Mucosa of rectum (tissue), 2 donors: ENCODE data around the gene OGDH.
A peak's percentile ranks its signal among the peaks of the same experiment; 100 is the strongest.

Experiments used
- H3K27ac ChIP-seq, 2 donors: one replicate each; pipeline ENCODE4 v1.7.0; 2013; ENCODE audit warnings: inconsistent platforms in 2 of 2, low read depth in 2 of 2, low read length in 2 of 2
- H3K27me3 ChIP-seq, 2 donors: one replicate each; pipeline ENCODE4 v1.7.0; 2013; ENCODE audit warnings: low read length in 2 of 2; ENCODE audit not compliant: control insufficient read depth in 2 of 2, insufficient read depth in 2 of 2
- H3K36me3 ChIP-seq, 2 donors: one replicate each; pipeline ENCODE4 v1.7.0; 2013; ENCODE audit warnings: low read length in 2 of 2; ENCODE audit not compliant: control insufficient read depth in 2 of 2, insufficient read depth in 2 of 2
- H3K4me1 ChIP-seq, 2 donors: one replicate each; pipeline ENCODE4 v1.7.0; 2013; ENCODE audit warnings: low read length in 2 of 2, mild to moderate bottlenecking in 1 of 2; ENCODE audit not compliant: control insufficient read depth in 2 of 2, insufficient read depth in 2 of 2
- H3K4me3 ChIP-seq, 2 donors: one replicate each; pipeline ENCODE4 v1.7.0; 2013; ENCODE audit warnings: low read length in 2 of 2
- H3K9ac ChIP-seq, 2 donors: one replicate each; pipeline ENCODE4 v1.7.0; 2013; ENCODE audit warnings: low read length in 2 of 2, low read depth in 1 of 2, mild to moderate bottlenecking in 1 of 2
- H3K9me3 ChIP-seq, 2 donors: one replicate each; pipeline ENCODE4 v1.7.0; 2013; ENCODE audit warnings: low read length in 2 of 2; ENCODE audit not compliant: control insufficient read depth in 2 of 2
- donor health status: healthy.
- donor health status: Normal muscosa, but diverticular disease.

OGDH gene

DNA sequence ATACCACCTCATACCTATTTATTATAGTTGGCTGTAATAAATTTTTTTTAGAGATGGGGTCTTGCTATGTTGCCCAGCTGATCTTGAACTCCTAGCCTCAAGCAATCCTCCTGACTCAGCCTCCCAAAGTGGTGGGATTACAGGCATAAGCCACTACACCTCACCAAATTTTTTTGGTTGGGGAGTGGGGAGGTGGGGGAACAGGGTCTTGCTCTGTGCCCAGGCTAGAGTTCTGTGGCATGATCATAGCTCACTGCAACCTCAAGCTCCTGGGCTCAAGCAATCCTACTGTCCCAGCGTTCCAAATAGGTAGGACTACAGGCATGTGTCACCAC lies 3.9 kb upstream of the OGDH start:
- Histone ChIP-seq H3K27ac (no peak overlapping the region), H3K9me3 (no peaks in the 10 kb centered on the region), H3K9ac (no peak overlapping the region), H3K36me3 (no peaks in the 10 kb centered on the region), H3K4me3 (no peak overlapping the region), H3K27me3 (no peaks in the 10 kb centered on the region), H3K4me1 (peaks cover 8 to 12% of the 10 kb centered on the region in 2 donors)

DNA sequence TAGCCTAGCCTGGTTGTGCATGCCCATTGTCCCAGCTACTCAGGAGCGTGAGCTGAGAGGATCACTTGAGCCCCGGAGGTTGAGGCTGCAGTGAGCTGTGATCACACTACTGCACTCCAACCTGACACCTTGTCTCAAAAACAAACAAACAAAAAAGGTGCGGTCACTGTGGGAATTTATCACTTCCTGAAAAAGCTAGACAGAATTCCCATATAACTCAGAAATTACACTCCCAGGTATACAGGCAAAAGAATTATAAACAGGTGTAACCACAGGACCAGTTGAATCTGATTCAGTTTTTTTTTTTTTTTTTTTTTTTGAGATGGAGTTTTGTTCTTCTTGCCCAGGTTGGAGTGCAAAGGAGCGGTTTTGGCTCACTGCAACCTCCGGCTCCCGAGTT lies 3.2 kb upstream of the OGDH start:
- H3K9me3 ChIP-seq: no peaks in the 10 kb centered on the region
- H3K4me1 ChIP-seq: peaks cover 8 to 12% of the 10 kb centered on the region in 2 donors
- no peaks in the 10 kb centered on the region for H3K36me3 ChIP-seq
- H3K27me3 ChIP-seq: no peaks in the 10 kb centered on the region
- no peak overlapping the region for H3K4me3 ChIP-seq
- no peak overlapping the region for H3K9ac ChIP-seq
- no peak overlapping the region for H3K27ac ChIP-seq

DNA sequence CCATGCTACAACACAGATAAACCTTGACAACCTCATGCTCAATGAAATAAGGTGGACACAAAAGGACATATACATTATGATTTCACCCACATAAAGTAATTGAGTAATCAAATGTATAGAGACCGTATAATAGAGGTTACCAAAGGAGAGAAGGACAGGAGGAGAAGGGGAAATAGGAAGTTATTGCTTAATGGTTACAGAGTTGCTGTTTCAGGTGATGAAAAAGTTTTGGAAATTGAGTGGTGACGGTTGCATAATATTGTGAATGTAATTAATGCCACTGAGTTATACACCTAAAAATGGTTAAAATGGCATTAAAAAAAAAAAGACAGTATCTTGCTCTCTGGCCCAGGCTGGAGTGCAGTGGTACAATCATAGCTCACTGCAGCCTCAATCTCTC lies 1.5 kb upstream of the OGDH start:
- peaks cover 8 to 12% of the 10 kb centered on the region in 2 donors for H3K4me1 ChIP-seq
- no peaks in the 10 kb centered on the region for H3K27me3 ChIP-seq
- H3K4me3 ChIP-seq: no peak overlapping the region
- H3K27ac ChIP-seq: no peak overlapping the region
- no peaks in the 10 kb centered on the region for H3K36me3 ChIP-seq
- H3K9me3 ChIP-seq: no peaks in the 10 kb centered on the region
- no peak overlapping the region for H3K9ac ChIP-seq

DNA sequence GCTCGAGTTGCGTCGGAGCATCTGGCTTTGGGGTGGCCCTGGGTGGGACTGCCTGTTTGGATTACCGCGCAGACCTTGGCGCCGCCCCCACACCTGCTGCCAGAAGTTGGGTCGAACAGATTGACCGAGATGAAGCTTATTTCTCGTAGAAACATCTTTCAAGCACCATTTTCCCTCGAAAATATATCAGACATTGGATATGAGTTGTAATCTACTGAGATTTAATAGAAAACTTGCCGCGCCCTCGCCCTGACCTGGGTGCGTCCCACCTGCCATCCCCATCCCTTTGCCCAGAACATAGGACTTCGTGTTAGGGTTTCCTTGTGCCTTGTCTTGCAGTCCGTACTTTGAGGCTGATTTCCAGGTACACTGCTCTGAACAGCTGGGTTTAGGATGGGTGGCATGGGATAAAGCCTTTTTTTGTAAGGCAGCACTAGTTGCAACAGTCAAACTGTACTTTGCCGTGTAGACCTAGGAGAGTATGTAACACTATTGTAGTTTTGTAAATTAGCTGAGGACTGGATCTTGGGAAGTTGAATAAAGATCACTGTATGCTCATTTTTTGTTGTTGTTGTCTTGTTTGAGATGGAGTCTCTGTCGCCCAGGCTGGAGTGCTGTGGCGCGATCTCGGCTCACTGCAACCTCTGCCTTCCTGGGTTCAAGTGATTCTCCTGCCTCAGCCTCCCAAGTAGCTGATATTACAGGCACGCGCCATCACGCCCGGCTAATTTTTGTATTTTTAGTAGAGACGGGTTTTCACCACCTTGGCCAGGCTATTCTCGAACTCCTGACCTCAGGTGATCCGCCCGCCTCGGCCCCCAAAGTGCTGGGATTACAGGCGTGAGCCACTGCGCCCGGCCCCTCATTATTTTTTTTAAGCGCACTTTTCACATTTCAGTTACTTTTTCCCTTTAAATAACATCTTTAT lies 978 bp downstream of the OGDH start:
- Histone ChIP-seq H3K4me1 (peaks cover 8 to 12% of the 10 kb centered on the region in 2 donors), H3K27ac (peak overlapping the region; percentile 99 to 100), H3K9me3 (no peaks in the 10 kb centered on the region), H3K9ac (peak overlapping the region; percentile 98 to 99), H3K27me3 (no peaks in the 10 kb centered on the region), H3K36me3 (no peaks in the 10 kb centered on the region), H3K4me3 (peak overlapping the region; percentile 95)

- Histone ChIP-seq H3K9me3 (no peaks in the 10 kb centered on the region), H3K4me3 (no peak overlapping the region), H3K9ac (no peak overlapping the region), H3K27me3 (no peaks in the 10 kb centered on the region), H3K36me3 (no peaks in the 10 kb centered on the region), H3K4me1 (peaks cover 8 to 10% of the 10 kb centered on the region in 2 donors), H3K27ac (no peak overlapping the region)
Observed at GRCh38 chr7:44608916-44609648, 2.7 kb downstream of the OGDH start.

DNA sequence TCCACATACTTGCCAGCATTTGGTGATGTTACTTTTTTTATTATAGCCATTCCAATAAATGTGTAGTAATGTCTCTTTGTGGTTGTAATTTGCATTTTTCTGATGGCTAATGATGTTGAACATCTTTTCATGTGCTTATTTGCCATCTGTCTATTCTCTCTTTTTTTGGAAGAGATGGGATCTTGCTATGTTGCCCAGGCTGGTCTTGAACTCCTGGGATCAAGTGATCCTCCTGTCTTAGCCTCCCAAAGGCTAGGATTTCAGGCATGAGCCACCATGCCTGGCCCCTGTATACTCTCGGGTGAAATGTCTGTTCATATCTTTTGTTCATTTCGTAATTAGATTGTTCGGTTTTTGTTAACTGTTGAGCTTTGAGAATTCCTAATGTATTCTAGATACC lies 3.4 kb downstream of the OGDH start:
- no peaks in the 10 kb centered on the region for H3K9me3 ChIP-seq
- H3K27me3 ChIP-seq: no peaks in the 10 kb centered on the region
- no peak overlapping the region for H3K4me3 ChIP-seq
- no peak overlapping the region for H3K9ac ChIP-seq
- H3K4me1 ChIP-seq: peaks cover 10 to 13% of the 10 kb centered on the region in 2 donors
- H3K27ac ChIP-seq: no peak overlapping the region
- no peaks in the 10 kb centered on the region for H3K36me3 ChIP-seq

GRCh38 chr7:44615149-44615611 lies 8.8 kb downstream of the OGDH start:
- Histone ChIP-seq H3K27me3 (no peaks in the 10 kb centered on the region), H3K9ac (peak overlapping the region in 1 of 2 donors; percentile 24), H3K27ac (peak overlapping the region; percentile 49 to 78), H3K9me3 (no peaks in the 10 kb centered on the region), H3K36me3 (peaks cover 0 to 4% of the 10 kb centered on the region in 2 donors), H3K4me3 (no peak overlapping the region), H3K4me1 (peaks cover 3 to 29% of the 10 kb centered on the region in 2 donors)

DNA sequence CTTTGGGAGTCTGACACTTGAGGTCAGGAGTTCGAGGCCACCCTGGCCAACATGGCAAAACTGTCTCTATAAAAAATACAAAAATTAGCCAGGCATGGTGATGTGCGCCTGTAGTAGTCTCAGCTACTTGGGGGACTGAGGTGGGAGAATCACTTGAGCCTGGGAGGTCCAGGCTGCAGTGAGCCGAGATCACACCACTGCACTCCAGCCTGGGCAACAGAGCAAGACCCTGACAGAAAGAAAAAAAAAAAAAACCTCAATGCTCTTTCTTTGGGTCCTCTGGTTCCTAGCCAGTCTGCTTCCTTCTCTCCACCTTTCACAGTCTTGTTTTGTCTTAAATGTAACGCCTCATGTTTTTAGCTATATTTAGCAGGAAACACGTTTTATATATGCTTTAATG lies 9.4 kb downstream of the OGDH start:
- no peaks in the 10 kb centered on the region for H3K9me3 ChIP-seq
- H3K36me3 ChIP-seq: peaks cover 0 to 4% of the 10 kb centered on the region in 2 donors
- H3K4me1 ChIP-seq: peaks cover 3 to 29% of the 10 kb centered on the region in 2 donors
- no peak overlapping the region for H3K4me3 ChIP-seq
- no peaks in the 10 kb centered on the region for H3K27me3 ChIP-seq
- peak overlapping the region in 1 of 2 donors; percentile 24 for H3K9ac ChIP-seq
- peak overlapping the region; percentile 49 to 78 for H3K27ac ChIP-seq

GRCh38 chr7:44616545-44616944 lies 10.1 kb downstream of the OGDH start:
- H3K4me1 ChIP-seq: peaks cover 3 to 33% of the 10 kb centered on the region in 2 donors
- H3K9ac ChIP-seq: no peak overlapping the region
- no peaks in the 10 kb centered on the region for H3K27me3 ChIP-seq
- peak overlapping the region in 1 of 2 donors; percentile 78 for H3K27ac ChIP-seq
- no peak overlapping the region for H3K4me3 ChIP-seq
- H3K36me3 ChIP-seq: peaks cover 0 to 4% of the 10 kb centered on the region in 2 donors
- no peaks in the 10 kb centered on the region for H3K9me3 ChIP-seq
